GM12878 (cell line): Measurements from ENCODE around the gene ARHGAP22.

Source experiments
- CHD2 ChIP-seq: IDR thresholded peaks from 2 replicates; pipeline ENCODE4 v1.6.1; 2011; ENCODE audit warnings: low read depth, low read length, improper control_type of control experiment, borderline replicate concordance
- CTCF ChIP-seq, 3 experiments: IDR thresholded peaks in 2 of 3; conservative IDR thresholded peaks in 1 of 3; 2 replicates each; pipeline ENCODE4 v1.5.1; 2011; ENCODE audit warnings: low read depth in 3 of 3, low read length in 3 of 3, mild to moderate bottlenecking in 3 of 3, control low read depth in 2 of 3, moderate library complexity in 2 of 3, inconsistent platforms in 1 of 3, mixed read lengths in 1 of 3; ENCODE audit not compliant: control insufficient read depth in 2 of 3, insufficient read depth in 1 of 3; ENCODE audit errors: extremely low read depth in 1 of 3
- ESRRA ChIP-seq: IDR thresholded peaks from 2 replicates; pipeline ENCODE4 v1.6.1; 2012; ENCODE audit warnings: mild to moderate bottlenecking, low read length, improper control_type of control experiment
- POLR2A ChIP-seq: IDR thresholded peaks from 2 replicates; pipeline ENCODE4 v1.6.1; 2011; ENCODE audit warnings: low read depth, mild to moderate bottlenecking, low read length
- POU2F2 ChIP-seq: IDR thresholded peaks from 3 replicates; pipeline ENCODE4 v1.6.1; 2011; ENCODE audit warnings: low read depth, mild to moderate bottlenecking, low read length, borderline replicate concordance
- RAD21 ChIP-seq: IDR thresholded peaks from 2 replicates; pipeline ENCODE4 v1.6.1; 2011; ENCODE audit warnings: mild to moderate bottlenecking, low read depth, low read length, moderate library complexity; ENCODE audit not compliant: insufficient read depth
- SRF ChIP-seq, 2 experiments: IDR thresholded peaks; 2 replicates each; pipeline ENCODE4 v1.6.1; 2011; ENCODE audit warnings: low read depth in 2 of 2, low read length in 2 of 2, mild to moderate bottlenecking in 1 of 2, moderate library complexity in 1 of 2
- TF ChIP-seq, protein P1 (sequence below): fragments of 150-350 bp; IDR thresholded peaks from 2 replicates; pipeline ENCODE4 v1.6.1; 2014; ENCODE audit warnings: mild to moderate bottlenecking, low read depth, low read length
- TF ChIP-seq, protein P2 (sequence below): fragments of 450-650 bp; IDR thresholded peaks from 2 replicates; pipeline ENCODE4 v1.6.1; 2018; ENCODE audit warnings: mild to moderate bottlenecking, low read depth, moderate library complexity; ENCODE audit not compliant: partially characterized antibody

DNA sequence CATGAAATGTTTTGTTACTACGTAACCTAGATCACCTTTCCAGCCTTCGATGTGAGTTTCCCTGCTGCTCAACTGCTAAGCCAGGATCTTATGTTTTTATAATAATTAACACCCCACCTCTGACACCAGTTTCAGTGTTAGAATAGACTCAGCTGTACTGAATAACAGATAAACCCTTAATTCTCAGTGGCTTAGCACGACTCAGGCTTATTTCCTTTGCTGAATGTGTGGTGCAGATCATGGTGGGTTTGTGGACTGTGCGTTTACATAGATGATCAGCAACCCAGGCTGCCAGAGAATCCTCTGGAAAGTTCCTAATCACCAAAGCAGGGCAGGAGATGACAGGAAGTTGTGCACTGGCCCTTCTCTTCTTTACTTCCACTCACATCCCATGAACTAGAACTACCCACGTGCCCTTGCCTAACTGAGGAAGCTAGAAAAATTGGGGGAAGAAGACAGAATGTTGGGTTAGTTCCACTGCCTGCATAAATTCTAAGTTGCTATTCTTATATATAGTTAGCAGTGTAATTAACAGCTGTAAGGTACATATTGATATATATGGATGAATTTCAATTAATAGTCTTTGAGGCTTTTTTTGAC, 186.6 kb downstream of the ARHGAP22 start:
- TF ChIP-seq ESRRA: no peak
- no peak for TF ChIP-seq POLR2A
- TF ChIP-seq CHD2: no peak
- no peak for TF ChIP-seq POU2F2
- TF ChIP-seq RAD21: no peak
- TF ChIP-seq CTCF (IDR thresholded peaks at IDR 0.05 in 2 of 3, conservative IDR thresholded peaks at IDR 0.05 in 1 of 3; ENCODE audit: control insufficient read depth in 2 of 3, extremely low read depth in 1 of 3, insufficient read depth in 1 of 3, low read depth in 3 of 3, low read length in 3 of 3): no peak
- TF ChIP-seq, protein P1, sequence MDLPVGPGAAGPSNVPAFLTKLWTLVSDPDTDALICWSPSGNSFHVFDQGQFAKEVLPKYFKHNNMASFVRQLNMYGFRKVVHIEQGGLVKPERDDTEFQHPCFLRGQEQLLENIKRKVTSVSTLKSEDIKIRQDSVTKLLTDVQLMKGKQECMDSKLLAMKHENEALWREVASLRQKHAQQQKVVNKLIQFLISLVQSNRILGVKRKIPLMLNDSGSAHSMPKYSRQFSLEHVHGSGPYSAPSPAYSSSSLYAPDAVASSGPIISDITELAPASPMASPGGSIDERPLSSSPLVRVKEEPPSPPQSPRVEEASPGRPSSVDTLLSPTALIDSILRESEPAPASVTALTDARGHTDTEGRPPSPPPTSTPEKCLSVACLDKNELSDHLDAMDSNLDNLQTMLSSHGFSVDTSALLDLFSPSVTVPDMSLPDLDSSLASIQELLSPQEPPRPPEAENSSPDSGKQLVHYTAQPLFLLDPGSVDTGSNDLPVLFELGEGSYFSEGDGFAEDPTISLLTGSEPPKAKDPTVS: no peak
- TF ChIP-seq SRF (IDR thresholded peaks at IDR 0.05; ENCODE audit: low read depth in 2 of 2, low read length in 2 of 2): no peak
- TF ChIP-seq, protein P2, sequence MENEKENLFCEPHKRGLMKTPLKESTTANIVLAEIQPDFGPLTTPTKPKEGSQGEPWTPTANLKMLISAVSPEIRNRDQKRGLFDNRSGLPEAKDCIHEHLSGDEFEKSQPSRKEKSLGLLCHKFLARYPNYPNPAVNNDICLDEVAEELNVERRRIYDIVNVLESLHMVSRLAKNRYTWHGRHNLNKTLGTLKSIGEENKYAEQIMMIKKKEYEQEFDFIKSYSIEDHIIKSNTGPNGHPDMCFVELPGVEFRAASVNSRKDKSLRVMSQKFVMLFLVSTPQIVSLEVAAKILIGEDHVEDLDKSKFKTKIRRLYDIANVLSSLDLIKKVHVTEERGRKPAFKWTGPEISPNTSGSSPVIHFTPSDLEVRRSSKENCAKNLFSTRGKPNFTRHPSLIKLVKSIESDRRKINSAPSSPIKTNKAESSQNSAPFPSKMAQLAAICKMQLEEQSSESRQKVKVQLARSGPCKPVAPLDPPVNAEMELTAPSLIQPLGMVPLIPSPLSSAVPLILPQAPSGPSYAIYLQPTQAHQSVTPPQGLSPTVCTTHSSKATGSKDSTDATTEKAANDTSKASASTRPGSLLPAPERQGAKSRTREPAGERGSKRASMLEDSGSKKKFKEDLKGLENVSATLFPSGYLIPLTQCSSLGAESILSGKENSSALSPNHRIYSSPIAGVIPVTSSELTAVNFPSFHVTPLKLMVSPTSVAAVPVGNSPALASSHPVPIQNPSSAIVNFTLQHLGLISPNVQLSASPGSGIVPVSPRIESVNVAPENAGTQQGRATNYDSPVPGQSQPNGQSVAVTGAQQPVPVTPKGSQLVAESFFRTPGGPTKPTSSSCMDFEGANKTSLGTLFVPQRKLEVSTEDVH: no peak
